Measurements from ENCODE around the gene INPP5D. TPM values are rescaled to one million over a fixed set of nuclear protein-coding genes. Genes with fewer than 3 reads are reported as not detected.

The INPP5D gene
- polyA plus RNA-seq, 1 of the 3 experiments (the other 2 are of a cell fraction): 1.3 TPM

DNA sequence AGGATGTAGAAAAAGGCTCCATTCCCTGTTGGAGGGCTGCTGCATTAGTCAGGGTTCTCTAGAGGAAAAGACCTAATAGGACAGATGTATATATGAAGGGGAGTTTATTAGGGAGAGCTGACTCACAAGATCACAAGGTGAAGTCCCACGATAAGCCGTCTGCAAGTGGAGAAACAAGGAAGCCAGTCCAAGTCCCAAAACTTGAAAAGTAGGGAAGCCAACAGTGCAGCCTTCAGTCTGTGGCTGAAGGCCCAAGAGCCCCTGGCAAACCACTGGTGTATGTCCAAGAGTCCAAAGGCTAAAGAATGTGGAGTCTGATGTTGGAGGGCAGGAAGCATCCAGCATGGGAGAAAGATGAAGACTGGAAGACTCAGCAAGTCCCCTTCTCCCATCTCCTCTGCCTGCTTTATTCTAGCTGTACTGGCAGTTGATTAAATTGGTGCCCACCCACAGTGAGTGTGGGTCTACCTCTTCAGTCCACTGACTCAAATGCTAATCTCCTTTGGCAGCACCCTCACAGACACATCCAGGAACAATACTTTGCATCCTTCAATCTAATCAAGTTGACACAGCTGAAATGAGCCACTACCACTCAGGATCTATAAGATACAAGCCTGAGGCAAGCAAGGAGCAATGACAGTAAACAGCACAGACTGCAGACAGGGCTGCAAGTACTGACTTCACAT is 161.4 kb downstream of the INPP5D start:
- CTCF ChIA-PET: interaction anchor here (0.6 to 1.0 kb wide), 2 partner anchors 30 to 244 kb away, joined by 3 read pairs; partner anchors contain the start of gene ATG16L1
- H3K9me3 ChIP-seq: no peaks in the 10 kb centered on the region
- no peaks in the 10 kb centered on the region; a peak in 1 of 4 replicates for H3K4me1 ChIP-seq (ENCODE audit: control insufficient read depth in 1 of 2, insufficient read depth in 2 of 2, low read depth in 1 of 2, low read length in 1 of 2)
- no peaks in the 10 kb centered on the region for H4K20me1 ChIP-seq (ENCODE audit: insufficient read depth)
- H2AFZ ChIP-seq (ENCODE audit: low read depth): no peak overlapping the region
- no peak for DNase-seq
- H3K36me3 ChIP-seq (replicated peaks in 1 of 2; ENCODE audit: control insufficient read depth in 1 of 2, insufficient read depth in 2 of 2, low read length in 1 of 2): no peaks in the 10 kb centered on the region
- H3K27me3 ChIP-seq (ENCODE audit: insufficient read depth): peaks cover 6% of the 10 kb centered on the region; the same call in 1 of the 2 replicates
- POLR2A ChIA-PET: no interaction called here
- H3K4me3 ChIP-seq (ENCODE audit: low read depth in 2 of 2, low read length in 1 of 2): no peak overlapping the region
- TF ChIP-seq GABPA (IDR thresholded peaks at IDR 0.05; ENCODE audit: low read depth) (no peak), RFX5 (IDR thresholded peaks at IDR 0.05; ENCODE audit: low read length) (no peak), YY1 (IDR thresholded peaks at IDR 0.05; ENCODE audit: low read depth) (no peak), JUND (IDR thresholded peaks at IDR 0.05) (no peak), TCF12 (IDR thresholded peaks at IDR 0.05) (no peak), FOXJ3 (CRISPR knock-in tag; IDR thresholded peaks at IDR 0.05) (no peak), RAD21 (IDR thresholded peaks at IDR 0.05; ENCODE audit: low read length) (no peak), NRF1 (IDR thresholded peaks at IDR 0.05; ENCODE audit: low read depth, low read length) (no peak), SMC3 (IDR thresholded peaks at IDR 0.05; ENCODE audit: low read depth, low read length) (no peak), RXRA (IDR thresholded peaks at IDR 0.05; ENCODE audit: borderline replicate concordance, low read depth) (no peak), POLR2AphosphoS5 (IDR thresholded peaks at IDR 0.05; ENCODE audit: low read depth, low read length) (no peak), ELF1 (IDR thresholded peaks at IDR 0.05) (no peak), TAF1 (IDR thresholded peaks at IDR 0.05; ENCODE audit: borderline replicate concordance, low read depth, low read length) (no peak), NFIC (IDR thresholded peaks at IDR 0.05; ENCODE audit: borderline replicate concordance) (no peak), EZH2phosphoT487 (IDR thresholded peaks at IDR 0.05; ENCODE audit: borderline replicate concordance, low read depth) (no peak)
- TF ChIP-seq, protein P1, sequence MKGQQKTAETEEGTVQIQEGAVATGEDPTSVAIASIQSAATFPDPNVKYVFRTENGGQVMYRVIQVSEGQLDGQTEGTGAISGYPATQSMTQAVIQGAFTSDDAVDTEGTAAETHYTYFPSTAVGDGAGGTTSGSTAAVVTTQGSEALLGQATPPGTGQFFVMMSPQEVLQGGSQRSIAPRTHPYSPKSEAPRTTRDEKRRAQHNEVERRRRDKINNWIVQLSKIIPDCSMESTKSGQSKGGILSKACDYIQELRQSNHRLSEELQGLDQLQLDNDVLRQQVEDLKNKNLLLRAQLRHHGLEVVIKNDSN (IDR thresholded peaks at IDR 0.05; ENCODE audit: borderline replicate concordance, low read depth): no peak
- TF ChIP-seq, protein P2, sequence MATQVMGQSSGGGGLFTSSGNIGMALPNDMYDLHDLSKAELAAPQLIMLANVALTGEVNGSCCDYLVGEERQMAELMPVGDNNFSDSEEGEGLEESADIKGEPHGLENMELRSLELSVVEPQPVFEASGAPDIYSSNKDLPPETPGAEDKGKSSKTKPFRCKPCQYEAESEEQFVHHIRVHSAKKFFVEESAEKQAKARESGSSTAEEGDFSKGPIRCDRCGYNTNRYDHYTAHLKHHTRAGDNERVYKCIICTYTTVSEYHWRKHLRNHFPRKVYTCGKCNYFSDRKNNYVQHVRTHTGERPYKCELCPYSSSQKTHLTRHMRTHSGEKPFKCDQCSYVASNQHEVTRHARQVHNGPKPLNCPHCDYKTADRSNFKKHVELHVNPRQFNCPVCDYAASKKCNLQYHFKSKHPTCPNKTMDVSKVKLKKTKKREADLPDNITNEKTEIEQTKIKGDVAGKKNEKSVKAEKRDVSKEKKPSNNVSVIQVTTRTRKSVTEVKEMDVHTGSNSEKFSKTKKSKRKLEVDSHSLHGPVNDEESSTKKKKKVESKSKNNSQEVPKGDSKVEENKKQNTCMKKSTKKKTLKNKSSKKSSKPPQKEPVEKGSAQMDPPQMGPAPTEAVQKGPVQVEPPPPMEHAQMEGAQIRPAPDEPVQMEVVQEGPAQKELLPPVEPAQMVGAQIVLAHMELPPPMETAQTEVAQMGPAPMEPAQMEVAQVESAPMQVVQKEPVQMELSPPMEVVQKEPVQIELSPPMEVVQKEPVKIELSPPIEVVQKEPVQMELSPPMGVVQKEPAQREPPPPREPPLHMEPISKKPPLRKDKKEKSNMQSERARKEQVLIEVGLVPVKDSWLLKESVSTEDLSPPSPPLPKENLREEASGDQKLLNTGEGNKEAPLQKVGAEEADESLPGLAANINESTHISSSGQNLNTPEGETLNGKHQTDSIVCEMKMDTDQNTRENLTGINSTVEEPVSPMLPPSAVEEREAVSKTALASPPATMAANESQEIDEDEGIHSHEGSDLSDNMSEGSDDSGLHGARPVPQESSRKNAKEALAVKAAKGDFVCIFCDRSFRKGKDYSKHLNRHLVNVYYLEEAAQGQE (IDR thresholded peaks at IDR 0.05; ENCODE audit: low read depth, low read length): no peak
- TF ChIP-seq, protein P3, sequence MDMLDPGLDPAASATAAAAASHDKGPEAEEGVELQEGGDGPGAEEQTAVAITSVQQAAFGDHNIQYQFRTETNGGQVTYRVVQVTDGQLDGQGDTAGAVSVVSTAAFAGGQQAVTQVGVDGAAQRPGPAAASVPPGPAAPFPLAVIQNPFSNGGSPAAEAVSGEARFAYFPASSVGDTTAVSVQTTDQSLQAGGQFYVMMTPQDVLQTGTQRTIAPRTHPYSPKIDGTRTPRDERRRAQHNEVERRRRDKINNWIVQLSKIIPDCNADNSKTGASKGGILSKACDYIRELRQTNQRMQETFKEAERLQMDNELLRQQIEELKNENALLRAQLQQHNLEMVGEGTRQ (IDR thresholded peaks at IDR 0.05; ENCODE audit: borderline replicate concordance, low read depth, low read length): no peak
- no peak overlapping the region for H3K4me2 ChIP-seq
- WGBS (ENCODE audit: low lambda C conversion rate): 88% methylated on average over 2 of the region's 2 CpGs
- H3K9ac ChIP-seq: no peak overlapping the region
- no peaks in the 10 kb centered on the region for H3K79me2 ChIP-seq (ENCODE audit: insufficient read depth)
- H3K27ac ChIP-seq (ENCODE audit: low read depth in 2 of 2, low read length in 1 of 2): no peak overlapping the region
- no peaks in the 10 kb centered on the region for H3K9me2 ChIP-seq
- no peaks in the 10 kb centered on the region for H3F3A ChIP-seq (replicated peaks; ENCODE audit: insufficient read depth)
